Neutrophil (primary cell): ENCODE results near the gene GRM5.

Experiments
- H3K27ac ChIP-seq: fragments of 200-600 bp; sonication (generic); 2 replicates; pipeline ENCODE4 v1.5.1; 2016; ENCODE audit warnings: mild to moderate bottlenecking, moderate library complexity
- H3K27me3 ChIP-seq: fragments of 200-600 bp; sonication (generic); 2 replicates; pipeline ENCODE4 v1.6.0; 2016; ENCODE audit warnings: mild to moderate bottlenecking
- H3K36me3 ChIP-seq: fragments of 200-600 bp; sonication (generic); 2 replicates; pipeline ENCODE4 v1.5.1; 2017
- H3K4me1 ChIP-seq, 2 experiments: fragments of 200-600 bp in 1 of 2; sonication (generic) in 1 of 2; 1 replicate in 1 of 2; 2 replicates in 1 of 2; pipeline versions ENCODE4 v1.5.1 to v1.6.1; 2013 to 2016; ENCODE audit warnings: low read depth in 1 of 2, low read length in 1 of 2, mild to moderate bottlenecking in 1 of 2, moderate library complexity in 1 of 2; ENCODE audit not compliant: control insufficient read depth in 1 of 2, insufficient read depth in 1 of 2
- H3K4me3 ChIP-seq, 2 experiments: fragments of 200-600 bp in 1 of 2; sonication (generic) in 1 of 2; 1 replicate in 1 of 2; 2 replicates in 1 of 2; pipeline ENCODE4 v1.5.1; 2013 to 2016; ENCODE audit warnings: low read depth in 1 of 2, low read length in 1 of 2, mild to moderate bottlenecking in 1 of 2, moderate library complexity in 1 of 2
- H3K9me3 ChIP-seq: fragments of 200-600 bp; sonication (generic); 2 replicates; pipeline ENCODE4 v1.5.1; 2016
- TF ChIP-seq, protein P1 (sequence below): fragments of 200-600 bp; sonication (generic); IDR thresholded peaks from 2 replicates; pipeline ENCODE4 v1.5.1; 2016; ENCODE audit warnings: antibody characterized with exemption

The GRM5 gene

DNA sequence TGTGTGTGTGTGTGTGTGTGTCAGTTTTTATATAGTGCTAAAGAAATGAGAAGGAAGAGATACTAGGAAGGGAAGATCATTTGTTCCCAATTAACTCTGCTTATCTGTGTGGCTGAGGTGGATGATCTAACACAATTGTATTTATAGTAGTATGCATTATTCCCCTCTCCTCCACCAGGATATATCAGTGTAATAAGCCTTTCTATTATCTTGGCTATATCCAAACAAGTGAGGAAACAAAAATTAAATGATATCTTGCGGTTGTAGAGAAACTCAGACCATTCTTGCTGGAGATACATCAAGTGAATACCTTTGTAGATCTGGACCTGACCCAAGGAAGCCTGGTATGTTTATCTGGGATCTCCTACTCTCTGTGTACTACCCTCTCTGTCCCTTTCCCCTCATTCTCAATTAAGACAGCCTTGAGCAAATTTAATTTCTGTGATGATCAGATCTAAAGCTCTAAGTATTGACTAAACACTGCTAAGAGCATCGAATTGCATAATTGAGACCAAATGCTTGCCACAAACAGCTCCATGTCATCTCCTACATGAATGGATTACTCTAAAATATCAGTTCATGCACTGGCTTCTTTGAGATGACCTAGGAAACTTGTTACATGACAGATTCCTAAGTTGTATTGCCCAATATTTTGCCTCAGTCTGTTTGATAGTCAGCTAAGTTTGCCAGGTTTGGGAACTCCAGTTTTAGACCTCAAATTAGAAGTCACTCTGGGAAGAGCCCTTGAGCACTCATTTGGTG lies 543.0 kb downstream of the GRM5 start:
- TF ChIP-seq, protein P1, sequence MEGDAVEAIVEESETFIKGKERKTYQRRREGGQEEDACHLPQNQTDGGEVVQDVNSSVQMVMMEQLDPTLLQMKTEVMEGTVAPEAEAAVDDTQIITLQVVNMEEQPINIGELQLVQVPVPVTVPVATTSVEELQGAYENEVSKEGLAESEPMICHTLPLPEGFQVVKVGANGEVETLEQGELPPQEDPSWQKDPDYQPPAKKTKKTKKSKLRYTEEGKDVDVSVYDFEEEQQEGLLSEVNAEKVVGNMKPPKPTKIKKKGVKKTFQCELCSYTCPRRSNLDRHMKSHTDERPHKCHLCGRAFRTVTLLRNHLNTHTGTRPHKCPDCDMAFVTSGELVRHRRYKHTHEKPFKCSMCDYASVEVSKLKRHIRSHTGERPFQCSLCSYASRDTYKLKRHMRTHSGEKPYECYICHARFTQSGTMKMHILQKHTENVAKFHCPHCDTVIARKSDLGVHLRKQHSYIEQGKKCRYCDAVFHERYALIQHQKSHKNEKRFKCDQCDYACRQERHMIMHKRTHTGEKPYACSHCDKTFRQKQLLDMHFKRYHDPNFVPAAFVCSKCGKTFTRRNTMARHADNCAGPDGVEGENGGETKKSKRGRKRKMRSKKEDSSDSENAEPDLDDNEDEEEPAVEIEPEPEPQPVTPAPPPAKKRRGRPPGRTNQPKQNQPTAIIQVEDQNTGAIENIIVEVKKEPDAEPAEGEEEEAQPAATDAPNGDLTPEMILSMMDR: no peak
- Histone ChIP-seq H3K4me1 (peaks cover 6 to 11% of the 10 kb centered on the region in 2 experiments), H3K4me3 (no peak overlapping the region), H3K36me3 (no peaks in the 10 kb centered on the region), H3K9me3 (no peaks in the 10 kb centered on the region), H3K27ac (no peak overlapping the region), H3K27me3 (no peaks in the 10 kb centered on the region)

DNA sequence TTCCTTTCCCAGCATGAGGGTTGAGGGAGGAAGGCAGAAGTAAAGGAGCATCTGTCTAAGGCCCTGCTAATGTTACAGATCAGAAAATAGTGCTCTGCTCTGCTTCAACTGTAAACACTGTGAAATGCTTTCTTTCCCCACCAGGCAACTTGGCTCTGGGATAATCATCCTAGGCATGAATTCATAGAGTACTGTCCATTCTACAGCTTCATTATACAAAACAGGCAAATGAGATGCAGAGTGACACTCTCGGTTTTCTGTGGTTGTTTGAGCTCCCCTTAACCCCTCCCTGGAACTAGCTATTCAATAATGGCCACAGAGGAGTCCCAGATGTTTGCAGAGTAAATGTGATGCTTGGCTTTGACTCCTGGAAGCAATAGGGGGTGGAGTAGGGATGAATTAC lies 544.0 kb downstream of the GRM5 start:
- TF ChIP-seq, protein P1: no peak
- H3K4me1 ChIP-seq: peaks cover 6 to 11% of the 10 kb centered on the region in 2 experiments
- H3K9me3 ChIP-seq: no peaks in the 10 kb centered on the region
- H3K4me3 ChIP-seq: no peak overlapping the region
- H3K27ac ChIP-seq: no peak overlapping the region
- H3K27me3 ChIP-seq: no peaks in the 10 kb centered on the region
- no peaks in the 10 kb centered on the region for H3K36me3 ChIP-seq

DNA sequence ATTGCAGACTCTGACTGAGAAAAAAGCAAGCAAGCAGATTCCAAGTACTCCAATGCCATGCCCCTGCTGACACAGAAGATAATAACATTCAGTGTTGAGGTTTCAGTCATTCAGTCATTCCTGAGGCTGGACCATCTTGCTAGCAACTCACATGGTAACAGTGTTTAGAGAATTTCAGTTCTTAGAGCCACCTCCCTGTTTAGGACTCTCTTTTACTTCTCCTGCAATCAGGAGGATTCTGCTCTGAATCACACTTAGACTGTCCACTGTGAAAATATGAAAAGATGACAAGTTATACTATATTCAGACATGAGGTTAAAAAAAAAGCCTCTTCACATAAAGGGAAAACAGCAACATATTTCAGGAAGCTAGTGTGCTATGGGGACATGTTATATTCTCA lies 544.4 kb downstream of the GRM5 start:
- no peaks in the 10 kb centered on the region for H3K27me3 ChIP-seq
- no peak overlapping the region for H3K27ac ChIP-seq

DNA sequence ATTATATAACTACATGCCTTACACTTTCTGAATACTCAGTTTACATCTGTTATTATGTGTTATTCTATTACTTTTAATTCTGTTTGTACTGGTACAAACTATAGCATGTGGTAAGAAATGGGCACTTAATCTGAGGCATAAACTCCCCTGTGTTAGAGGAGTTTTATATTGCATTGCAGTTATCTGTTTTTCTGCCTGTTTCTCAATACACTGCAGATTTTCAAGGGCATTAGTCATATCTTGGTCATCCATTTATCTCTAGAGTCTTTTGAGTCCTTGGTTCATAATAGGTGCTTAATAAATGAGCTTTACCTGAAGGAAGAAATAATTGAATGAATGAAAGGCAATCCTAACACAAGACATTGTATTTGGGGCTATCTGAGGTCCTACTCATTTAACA lies 545.4 kb downstream of the GRM5 start:
- no peaks in the 10 kb centered on the region for H3K9me3 ChIP-seq
- H3K27me3 ChIP-seq: no peaks in the 10 kb centered on the region
- H3K27ac ChIP-seq: no peak overlapping the region
- TF ChIP-seq, protein P1: no peak
- H3K4me3 ChIP-seq: no peak overlapping the region
- H3K36me3 ChIP-seq: no peaks in the 10 kb centered on the region
- H3K4me1 ChIP-seq: peaks cover 6 to 11% of the 10 kb centered on the region in 2 experiments

More for the DNA sequence above, 544.4 kb downstream of the GRM5 start:
- H3K36me3 ChIP-seq: no peaks in the 10 kb centered on the region
- TF ChIP-seq, protein P1: no peak
- H3K4me1 ChIP-seq: peaks cover 6 to 11% of the 10 kb centered on the region in 2 experiments
- H3K9me3 ChIP-seq: no peaks in the 10 kb centered on the region
- H3K4me3 ChIP-seq: no peak overlapping the region

DNA sequence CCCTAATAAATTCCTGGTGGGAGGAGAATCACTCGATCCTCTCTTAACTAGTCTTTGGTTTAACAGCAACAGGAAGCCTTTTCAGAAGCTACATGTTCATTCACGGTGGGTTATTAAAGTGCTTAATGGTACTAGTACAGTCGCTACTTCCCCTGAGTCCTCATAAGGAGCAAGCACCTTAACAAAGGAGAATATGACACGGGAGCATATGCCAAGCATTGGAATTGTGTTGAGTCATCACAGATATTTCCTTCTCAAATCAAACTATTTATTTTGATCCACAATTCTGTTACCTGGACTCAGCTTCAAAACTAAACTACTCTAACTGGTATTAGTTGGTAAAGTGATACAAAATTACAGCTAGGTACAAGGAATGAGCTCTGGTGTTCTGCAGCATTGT lies 550.8 kb downstream of the GRM5 start:
- TF ChIP-seq, protein P1: no peak
- H3K27ac ChIP-seq: no peak overlapping the region
- peaks cover 22% of the 10 kb centered on the region for H3K27me3 ChIP-seq
- no peaks in the 10 kb centered on the region for H3K4me1 ChIP-seq
- no peak overlapping the region for H3K4me3 ChIP-seq
- H3K36me3 ChIP-seq: no peaks in the 10 kb centered on the region
- H3K9me3 ChIP-seq: no peaks in the 10 kb centered on the region
